Stimulated activated naive CD4-positive, alpha-beta T cell (primary cell): Measurements from ENCODE around the gene TMEM53.
"Not testable (repeated sequence)": the region's sequence is repeated elsewhere in the genome, so short reads cannot be mapped to it uniquely, and the experiment has no call there.

Source experiments
- DNase-seq, 6 experiments: peaks; one replicate each; lab custom pipeline; 2025; lab: John Stamatoyannopoulos, UW

The TMEM53 gene

GRCh38 chr1:44672961-44673674 lies 1.2 kb downstream of the TMEM53 start:
- DNase-seq = no peak

- DNase-seq = no peak
Measured at GRCh38 chr1:44672254-44672955, 1.9 kb downstream of the TMEM53 start.

GRCh38 chr1:44670751-44671640 lies 3.3 kb downstream of the TMEM53 start:
- no peak for DNase-seq

- not testable (repeated sequence) for DNase-seq
Measured at GRCh38 chr1:44666719-44667118, 7.6 kb downstream of the TMEM53 start.

GRCh38 chr1:44664730-44665370 lies 9.4 kb downstream of the TMEM53 start:
- DNase-seq = peak in 1 of 6 experiments; percentile 9

GRCh38 chr1:44663417-44663816 lies 10.9 kb downstream of the TMEM53 start:
- no peak for DNase-seq

- no peak for DNase-seq
Measured at GRCh38 chr1:44662683-44663030, 11.6 kb downstream of the TMEM53 start.

- no peak for DNase-seq
Measured at GRCh38 chr1:44661781-44662682, 12.2 kb downstream of the TMEM53 start.

GRCh38 chr1:44660176-44660575 lies 14.1 kb downstream of the TMEM53 start:
- DNase-seq = no peak

GRCh38 chr1:44659566-44659965 lies 14.7 kb downstream of the TMEM53 start:
- DNase-seq = no peak

GRCh38 chr1:44655609-44656008 lies 18.7 kb downstream of the TMEM53 start:
- DNase-seq = no peak

GRCh38 chr1:44654621-44655187 lies 19.6 kb downstream of the TMEM53 start:
- no peak for DNase-seq

GRCh38 chr1:44653107-44653964 lies 20.9 kb downstream of the TMEM53 start:
- DNase-seq = no peak

GRCh38 chr1:44652445-44653106 lies 21.7 kb downstream of the TMEM53 start:
- peak; percentile 27 to 76 (median 58) for DNase-seq

- DNase-seq = no peak
Measured at GRCh38 chr1:44651069-44651468, 23.2 kb downstream of the TMEM53 start.

GRCh38 chr1:44650159-44650831 lies 24.0 kb downstream of the TMEM53 start:
- DNase-seq = no peak

GRCh38 chr1:44649788-44650158 lies 24.5 kb downstream of the TMEM53 start:
- DNase-seq = no peak

- no peak for DNase-seq
Measured at GRCh38 chr1:44648529-44649250, 25.6 kb downstream of the TMEM53 start.
